Heart right ventricle (tissue), 16 donors: Measurements from ENCODE around the gene HMSD. TPM values are rescaled to one million over a fixed set of nuclear protein-coding genes. Genes with fewer than 3 reads are reported as not detected.

Source experiments
- ATAC-seq, 8 donors: fragments of 200-7000 bp; cut with Tn5 transposase; one replicate each; pipeline ENCODE4 v1.9.1; 2020; ENCODE audit warnings: mild to moderate bottlenecking in 8 of 8, moderate library complexity in 8 of 8, moderate number of reproducible peaks in 1 of 8
- DNase-seq, 2 donors: peaks; one replicate each; pipeline ENCODE4 v3.0.0-alpha.2; 2020
- H3K27ac ChIP-seq, 10 donors: fragments of 200-600 bp; sonication (generic) in 2 of 10; one replicate each; pipeline versions ENCODE4 v1.5.0 to v1.8.0; 2020 to 2022; ENCODE audit warnings: mild to moderate bottlenecking in 3 of 10
- H3K27me3 ChIP-seq, 7 donors: fragments of 200-600 bp; one replicate each; pipeline ENCODE4 v1.8.0; 2021 to 2022; ENCODE audit warnings: mild to moderate bottlenecking in 2 of 7
- H3K36me3 ChIP-seq, 9 donors: fragments of 200-600 bp; sonication (generic) in 1 of 9; one replicate each; pipeline versions ENCODE4 v1.5.0 to v1.8.0; 2020 to 2022; ENCODE audit warnings: mild to moderate bottlenecking in 2 of 9
- H3K4me1 ChIP-seq, 9 donors: fragments of 200-600 bp; sonication (generic) in 1 of 9; one replicate each; pipeline versions ENCODE4 v1.5.0 to v1.8.0; 2020 to 2022; ENCODE audit warnings: mild to moderate bottlenecking in 4 of 9
- H3K4me3 ChIP-seq, 10 donors: fragments of 200-600 bp; sonication (generic) in 2 of 10; one replicate each; pipeline versions ENCODE4 v1.5.0 to v1.8.0; 2020 to 2022; ENCODE audit warnings: mild to moderate bottlenecking in 7 of 10, moderate library complexity in 2 of 10
- H3K9me3 ChIP-seq, 11 donors: fragments of 200-600 bp in 10 of 11; sonication (generic) in 2 of 11; one replicate each; pipeline versions ENCODE4 v1.5.0 to v1.8.0; 2013 to 2022; ENCODE audit warnings: mild to moderate bottlenecking in 2 of 11, control low read depth in 1 of 11, moderate library complexity in 1 of 11
- CTCF ChIP-seq, 9 donors: fragments of 200-600 bp; sonication (generic) in 2 of 9; IDR thresholded peaks; one replicate each; pipeline versions ENCODE4 v1.5.0 to v1.8.0; 2021 to 2022; ENCODE audit warnings: antibody characterized with exemption in 9 of 9, mild to moderate bottlenecking in 5 of 9, moderate library complexity in 1 of 9
- WGBS, 2 donors: extraction: QIAGEN DNeasy Blood & Tissue Kit; methylation state at CpG; one replicate each; pipeline ENCODE4 v1.1.7; 2013; ENCODE audit warnings: inconsistent platforms in 1 of 2; 5-methylcytosine and 5-hydroxymethylcytosine counted together
- intact Hi-C, 10 donors: fragments of 100-400 bp; cut with DNase I; formaldehyde crosslinking; loops; one replicate each; pipeline versions ENCODE4 v1.11.1 to v1.14.2; 2022
- polyA plus RNA-seq, 2 donors: library from polyadenylated mRNA; stranded (reverse); fragments of 200-250 nt; gene quantifications; one replicate each; pipeline ENCODE4 v1.2.3, GENCODE V29; 2013
- total RNA-seq, 10 donors: library from RNA; stranded (reverse); fragmentation: NEBNext Ultra II Directional in 3 of 10; extraction: Animal tissue kit (Norgen Biotek cat#: 25700) in 3 of 10; gene quantifications; one replicate each; pipeline versions ENCODE4 v1.2.1 to v1.2.4, GENCODE V29; 2021 to 2023
- donor health status: Arrhythmogenic right ventricular cardiomyopathy.
- donor health status: ischemic (EF 13 %, LVEDD 7.1; RV severe dilation, severe dysfunction).
- donor health status: healthy with polysubstance abuse.
- donor health status: DM: no; HTN: yes; CAD: no.
- donor health status: DM: no; HTN: no; CAD: no.
- donor health status: ischemic (EF 25% LVEDD 6.9; RV normal size, moderate dysfunction).
- donor health status: ischemic (EF 25% LVEDD 5.7; RV mildly dilated, moderate dysfunction).
- donor health status: healthy.
- donor health status: DM: yes; HTN: yes; CAD: no.
- donor health status: Ischemic cardiomyopathy.
- donor health status: ischemic (EF 35%, LVEDD 5.7; RV mildly dilated, moderate dysfunction).
- donor health status: nonischemic (EF 11% LVEDD 7.7; RV severe dilation, severe dysfunction).
- donor health status: DM: yes; HTN: yes; CAD: no.
- donor health status: PGD.
- donor health status: ischemic (EF 29% LVEDD 5.4; RV normal size, mild dysfunction).
- donor health status: nonischemic (EF 23%, LVEDD 6.1; RV moderate dilation, normal function).

HMSD gene
- total and polyA plus RNA-seq, 12 donors: 0.03 to 0.88 (median 0.35) TPM; not detected in 8

- H3K4me1 ChIP-seq: peaks cover 0 to 4% (median 0%) of the 10 kb centered on the region in 9 donors
- H3K36me3 ChIP-seq: no peaks in the 10 kb centered on the region
- no peak for TF ChIP-seq CTCF (IDR thresholded peaks at IDR 0.05)
- H3K4me3 ChIP-seq: no peak overlapping the region
- DNase-seq (no peak), ATAC-seq (no peak)
- WGBS, 2 donors: 79 to 86% methylated on average over 1 of the region's 1 CpG
- H3K9me3 ChIP-seq: no peaks in the 10 kb centered on the region
- intact Hi-C loops: no loop called here
- no peak overlapping the region for H3K27ac ChIP-seq
- no peaks in the 10 kb centered on the region for H3K27me3 ChIP-seq
Observed at GRCh38 chr18:63906056-63906455, 43.0 kb upstream of the HMSD start.

- no peak for TF ChIP-seq CTCF (IDR thresholded peaks at IDR 0.05)
- Histone ChIP-seq H3K27me3 (no peaks in the 10 kb centered on the region), H3K36me3 (no peaks in the 10 kb centered on the region), H3K4me3 (no peak within 1 kb of the TSS), H3K27ac (no peak within 1 kb of the TSS), H3K9me3 (no peaks in the 10 kb centered on the region), H3K4me1 (peaks cover 0 to 4% (median 0%) of the 10 kb centered on the region in 9 donors)
- DNase-seq: no peak
- intact Hi-C loops: no loop called here
- no peak for ATAC-seq
Observed at GRCh38 chr18:63907664-63908063, 41.4 kb upstream of the HMSD start, which contains the start of gene SERPINB10. TSS of gene SERPINB10 (plus strand) at chr18:63907958. CDS start at chr18:63915511, 7,553 bp downstream.

- ATAC-seq: no peak
- H3K4me3 ChIP-seq: no peak overlapping the region
- 83 to 92% methylated on average over 1 of the region's 1 CpG for WGBS, 2 donors
Observed at GRCh38 chr18:63908858-63909257, 40.2 kb upstream of the HMSD start.

GRCh38 chr18:63909870-63910269 is 39.2 kb upstream of the HMSD start:
- Histone ChIP-seq H3K4me1 (peaks cover 0 to 4% (median 0%) of the 10 kb centered on the region in 9 donors), H3K9me3 (no peaks in the 10 kb centered on the region), H3K27ac (no peak overlapping the region), H3K4me3 (no peak overlapping the region), H3K36me3 (no peaks in the 10 kb centered on the region), H3K27me3 (no peaks in the 10 kb centered on the region)
- intact Hi-C loops: no loop called here
- ATAC-seq (no peak), DNase-seq (no peak)
- WGBS, 2 donors: 66 to 72% methylated on average over 2 of the region's 2 CpGs
- TF ChIP-seq CTCF (IDR thresholded peaks at IDR 0.05): no peak

More at GRCh38 chr18:63908858-63909257, 40.2 kb upstream of the HMSD start:
- TF ChIP-seq CTCF (IDR thresholded peaks at IDR 0.05): no peak
- no peak for DNase-seq
- H3K9me3 ChIP-seq: no peaks in the 10 kb centered on the region
- intact Hi-C loops: no loop called here
- H3K4me1 ChIP-seq: peaks cover 0 to 4% (median 0%) of the 10 kb centered on the region in 9 donors
- H3K27ac ChIP-seq: no peak overlapping the region
- no peaks in the 10 kb centered on the region for H3K36me3 ChIP-seq
- H3K27me3 ChIP-seq: no peaks in the 10 kb centered on the region
